HG02884 (cell line): ENCODE measurements around the gene ZNF200.

Experiments
- ATAC-seq: cut with Tn5 transposase; IDR thresholded peaks from one replicate; pipeline ENCODE4 v1.9.1; 2021; ENCODE audit warnings: mild to moderate bottlenecking, moderate library complexity; ENCODE audit not compliant: unreplicated experiment

The ZNF200 gene

GRCh38 chr16:3179651-3180050 lies 55.3 kb downstream of the ZNF200 start:
- no peak for ATAC-seq

GRCh38 chr16:3175157-3176093 lies 59.5 kb downstream of the ZNF200 start:
- no peak for ATAC-seq

- ATAC-seq = no peak
Observed at GRCh38 chr16:3174618-3175148, 60.3 kb downstream of the ZNF200 start.

GRCh38 chr16:3173892-3174617 lies 60.9 kb downstream of the ZNF200 start:
- ATAC-seq = no peak
